ENCODE results near the gene ICE1.

- TF ChIP-seq CTCF (IDR thresholded peaks at IDR 0.05; ENCODE audit: insufficient read depth, low read length) (no peak), GABPA (IDR thresholded peaks at IDR 0.05; ENCODE audit: low read depth) (no peak)
Measured at GRCh38 chr5:5430136-5430535, 7.7 kb downstream of the ICE1 start.

All from HL-60 (cell line).